ENCODE results near the gene SEC23A. TPM values are rescaled to one million over a fixed set of nuclear protein-coding genes. Genes with fewer than 3 reads are reported as not detected.

The SEC23A gene
- total and polyA plus RNA-seq, 2 of the 13 experiments (the other 11 are each of a cell fraction or from before 2014, with no cell fraction given): 403 to 887 TPM

- TF ChIP-seq ZXDC (CRISPR knock-in tag; IDR thresholded peaks at IDR 0.05): no peak
- TF ChIP-seq KLF6 (CRISPR knock-in tag; IDR thresholded peaks at IDR 0.05): no peak
- TF ChIP-seq ZNF44 (CRISPR knock-in tag; IDR thresholded peaks at IDR 0.05): no peak
- TF ChIP-seq TBX2 (CRISPR knock-in tag; IDR thresholded peaks at IDR 0.05; ENCODE audit: borderline replicate concordance): peak; percentile 66
- TF ChIP-seq RFX5 (IDR thresholded peaks at IDR 0.05; ENCODE audit: low read depth, low read length): no peak
- TF ChIP-seq ZNF839 (CRISPR knock-in tag; IDR thresholded peaks at IDR 0.05; ENCODE audit: borderline replicate concordance): no peak
- TF ChIP-seq ARNTL (CRISPR knock-in tag; IDR thresholded peaks at IDR 0.05): no peak; the same call in 1 of the 2 replicates
- no peak for TF ChIP-seq REL (CRISPR knock-in tag; conservative IDR thresholded peaks at IDR 0.05)
- TF ChIP-seq ZHX2 (IDR thresholded peaks at IDR 0.05; ENCODE audit: low read depth): 0 out of 2 replicates have a peak, but pooled peaks have one; percentile 15
- TF ChIP-seq ZHX2 (CRISPR knock-in tag; IDR thresholded peaks at IDR 0.05; ENCODE audit: borderline replicate concordance): no peak
- TF ChIP-seq EEA1 (CRISPR knock-in tag; IDR thresholded peaks at IDR 0.05; ENCODE audit: borderline replicate concordance): no peak
- no peak for TF ChIP-seq MYPOP (CRISPR knock-in tag; IDR thresholded peaks at IDR 0.05)
- no peak for TF ChIP-seq ZNF782 (CRISPR knock-in tag; IDR thresholded peaks at IDR 0.05; ENCODE audit: borderline replicate concordance)
- peak; percentile 54; the same call in 1 of the 2 replicates for TF ChIP-seq RFXAP (CRISPR knock-in tag; IDR thresholded peaks at IDR 0.05; ENCODE audit: borderline replicate concordance)
- TF ChIP-seq ZNF281 (CRISPR knock-in tag; IDR thresholded peaks at IDR 0.05; ENCODE audit: borderline replicate concordance): 0 out of 2 replicates have a peak, but pooled peaks have one; percentile 9
Measured at GRCh38 chr14:39145266-39145966, 42.4 kb upstream of the SEC23A start (continued).
